Bronchial epithelial cell (primary cell): ENCODE results near the gene PHF10. TPM values are rescaled to one million over a fixed set of nuclear protein-coding genes. Genes with fewer than 3 reads are reported as not detected.

ENCODE experiments used
- DNase-seq: peaks from one replicate; pipeline ENCODE4 v3.0.0-alpha.2; 2010; ENCODE audit warnings: low read depth
- FAIRE-seq: peaks from 2 replicates; lab custom pipeline; 2011; peaks lifted over from hg19 to GRCh38; lab: Jason Lieb, UNC
- H3K27me3 ChIP-seq: 2 replicates; pipeline ENCODE4 v1.5.1; 2011; ENCODE audit warnings: low read length; ENCODE audit not compliant: control insufficient read depth, insufficient read depth
- H3K36me3 ChIP-seq: 2 replicates; pipeline ENCODE4 v1.5.1; 2011; ENCODE audit warnings: low read length; ENCODE audit not compliant: control insufficient read depth, insufficient read depth
- H3K4me3 ChIP-seq: 2 replicates; pipeline ENCODE4 v1.5.1; 2011; ENCODE audit warnings: mild to moderate bottlenecking, low read depth, low read length, control low read depth
- CTCF ChIP-seq: IDR thresholded peaks from 2 replicates; pipeline ENCODE4 v1.5.1; 2011; ENCODE audit warnings: mild to moderate bottlenecking, moderate library complexity, low read length, control low read depth, inconsistent platforms; ENCODE audit not compliant: insufficient read depth, severe bottlenecking
- total RNA-seq: library from RNA; depleted of rRNA; stranded (reverse); fragments of >200 nt; gene quantifications from 2 replicates; pipeline ENCODE4 v1.2.1, GENCODE V29; 2014

The PHF10 gene
- total RNA-seq, 1 donor from 2014 or later, result 14.0 TPM

- Histone ChIP-seq H3K4me3 (peak overlapping the region; percentile 57), H3K36me3 (no peaks in the 10 kb centered on the region), H3K27me3 (no peaks in the 10 kb centered on the region)
- TF ChIP-seq CTCF, result no peak
- DNase-seq (peak; percentile 66), FAIRE-seq (no peak)
Observed at GRCh38 chr6:169725125-169726048, 1.1 kb upstream of the PHF10 start.

- Histone ChIP-seq H3K4me3 (peak overlapping the region; percentile 57), H3K36me3 (no peaks in the 10 kb centered on the region), H3K27me3 (no peaks in the 10 kb centered on the region)
- FAIRE-seq (no peak), DNase-seq (no peak)
- TF ChIP-seq CTCF, result no peak
Observed at GRCh38 chr6:169723991-169724493, 258 bp downstream of the PHF10 start.

GRCh38 chr6:169723200-169723909 lies 945 bp downstream of the PHF10 start:
- no peak for TF ChIP-seq CTCF
- H3K4me3 ChIP-seq, result peak overlapping the region; percentile 64
- DNase-seq, result peak; percentile 39
- no peak for FAIRE-seq
- H3K36me3 ChIP-seq, result no peaks in the 10 kb centered on the region
- H3K27me3 ChIP-seq, result no peaks in the 10 kb centered on the region

GRCh38 chr6:169722362-169723199 lies 1.7 kb downstream of the PHF10 start:
- no peak for TF ChIP-seq CTCF
- no peak for FAIRE-seq
- peak; percentile 82 for DNase-seq
- Histone ChIP-seq H3K36me3 (no peaks in the 10 kb centered on the region), H3K4me3 (peak overlapping the region; percentile 64), H3K27me3 (no peaks in the 10 kb centered on the region)

- Histone ChIP-seq H3K27me3 (no peaks in the 10 kb centered on the region), H3K36me3 (no peaks in the 10 kb centered on the region), H3K4me3 (no peak overlapping the region)
- FAIRE-seq (no peak), DNase-seq (no peak)
- no peak for TF ChIP-seq CTCF
Observed at GRCh38 chr6:169720207-169720855, 4.0 kb downstream of the PHF10 start.
